ENCODE data around the gene ZSWIM6. TPM values are rescaled to one million over a fixed set of nuclear protein-coding genes. Genes with fewer than 3 reads are reported as not detected.

ZSWIM6 gene
- total RNA-seq, 1 donor from 2014 or later, result 20.4 TPM

- no peak for DNase-seq (ENCODE audit: extremely low read depth, low read depth, low spot score)
Measured at GRCh38 chr5:61525512-61526206, 193.6 kb downstream of the ZSWIM6 start.

DNA sequence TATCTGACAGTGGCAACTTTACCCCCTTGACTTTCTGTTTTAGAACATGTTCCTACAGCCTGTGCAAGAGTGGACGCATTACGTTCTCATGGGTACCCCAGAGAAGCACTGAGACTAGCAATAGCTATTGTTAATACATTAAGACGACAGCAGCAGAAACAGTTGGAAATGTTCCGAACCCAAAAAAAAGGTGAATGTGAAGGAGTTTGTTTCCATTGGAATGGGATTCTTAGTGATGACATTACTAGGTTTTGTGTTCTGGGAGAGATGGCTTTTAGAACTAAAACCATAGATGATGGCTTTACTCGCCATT, 194.1 kb downstream of the ZSWIM6 start:
- no peak for DNase-seq (ENCODE audit: extremely low read depth, low read depth, low spot score)

- DNase-seq (ENCODE audit: extremely low read depth, low read depth, low spot score), result no peak
Measured at GRCh38 chr5:61532983-61533382, 200.9 kb downstream of the ZSWIM6 start.

DNA sequence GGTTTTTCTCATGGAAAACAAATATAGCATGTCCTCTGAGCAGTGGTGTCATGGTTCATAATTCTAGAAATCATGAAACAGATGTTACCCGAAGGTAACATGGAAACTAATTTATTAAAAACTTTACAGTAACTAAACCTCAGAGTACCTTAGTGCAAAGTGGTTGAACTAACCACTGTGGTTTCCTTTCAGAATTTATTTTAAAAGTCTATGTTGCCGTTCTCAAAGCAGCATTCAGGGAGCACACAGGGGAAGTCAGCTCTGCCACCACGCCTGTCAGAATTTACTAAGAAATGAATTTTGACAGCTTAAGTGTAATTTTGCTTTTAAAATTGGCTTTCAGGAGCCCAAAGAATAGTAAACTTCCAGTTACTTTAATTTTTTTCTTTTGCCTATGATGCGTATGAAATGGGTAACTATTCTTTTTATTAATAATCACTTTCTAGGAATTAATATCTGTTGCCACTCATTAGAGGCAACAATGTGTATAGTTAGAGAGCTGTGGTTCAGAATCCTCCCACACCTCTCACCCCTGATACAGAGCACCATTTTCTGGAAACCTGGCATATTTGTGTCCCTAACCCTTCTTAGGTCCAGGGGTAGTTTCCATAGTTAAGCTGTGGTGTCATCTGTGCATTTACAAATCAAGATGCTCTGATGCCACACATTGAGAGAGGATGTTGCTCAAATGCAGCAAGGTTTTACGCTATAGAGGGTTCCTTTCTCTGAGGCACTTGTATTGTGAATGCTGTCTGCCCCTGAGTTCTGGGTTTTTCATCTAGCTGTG, 202.6 kb downstream of the ZSWIM6 start:
- DNase-seq (ENCODE audit: extremely low read depth, low read depth, low spot score), result no peak

DNA sequence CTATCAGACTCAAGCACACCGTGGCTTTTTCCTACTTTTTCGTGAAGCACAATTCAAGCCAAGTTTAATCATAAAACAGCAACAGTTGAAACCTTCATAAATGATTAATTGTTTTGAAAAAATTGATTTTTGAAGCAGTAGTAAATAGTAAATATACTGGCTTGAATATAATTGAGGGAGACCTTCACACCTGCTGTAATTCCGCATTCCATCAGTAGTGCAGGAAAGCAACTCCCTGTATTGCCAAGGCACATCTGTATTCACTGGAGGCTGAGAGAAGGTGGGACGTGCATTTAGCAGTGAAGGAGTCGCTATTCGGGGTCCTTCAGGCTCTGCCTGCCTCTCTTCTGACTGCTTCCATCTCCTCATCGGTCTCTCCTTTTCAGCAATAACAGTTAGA, 203.8 kb downstream of the ZSWIM6 start:
- no peak for DNase-seq (ENCODE audit: extremely low read depth, low read depth, low spot score)

DNA sequence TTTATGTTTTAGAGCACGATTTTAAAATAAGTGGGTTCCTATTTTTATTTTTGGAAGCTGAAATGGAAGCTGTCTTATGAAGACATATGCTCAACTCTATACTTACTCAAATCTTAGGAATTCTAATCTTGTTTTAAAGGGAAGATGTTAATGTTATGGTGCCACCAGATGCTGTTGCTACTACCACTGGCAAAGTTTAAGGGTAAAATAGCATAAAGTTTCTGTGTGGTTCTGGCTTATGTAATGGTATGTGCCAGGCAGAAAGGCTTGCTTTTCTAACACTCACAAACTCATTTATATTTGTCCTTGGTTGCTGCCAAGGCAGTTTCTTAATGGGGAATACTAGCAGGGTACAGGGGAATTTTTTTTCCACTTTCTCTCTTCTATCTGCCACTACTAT, 204.9 kb downstream of the ZSWIM6 start:
- no peak for DNase-seq (ENCODE audit: extremely low read depth, low read depth, low spot score)

- no peak for DNase-seq (ENCODE audit: extremely low read depth, low read depth, low spot score)
Measured at GRCh38 chr5:61538722-61539501, 206.9 kb downstream of the ZSWIM6 start.

DNA sequence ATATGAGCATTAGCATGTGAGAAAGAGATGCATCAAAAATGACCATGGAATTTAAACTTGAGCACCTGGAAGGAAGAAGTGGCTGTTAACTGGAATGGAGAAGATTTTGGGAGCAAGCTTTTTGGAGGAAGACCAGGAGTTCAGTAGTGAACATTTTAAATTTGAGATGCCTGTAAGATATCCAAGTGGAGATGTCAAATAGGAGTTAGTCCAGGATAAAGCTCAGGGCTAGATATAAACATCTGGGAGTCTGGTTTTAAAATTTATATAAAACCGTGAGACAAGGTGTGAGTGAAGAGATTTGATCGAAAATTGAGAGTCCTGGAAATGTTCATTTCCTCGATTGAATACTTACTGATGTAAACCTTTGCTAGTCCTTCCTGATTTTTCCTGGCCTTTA, 217.5 kb downstream of the ZSWIM6 start:
- DNase-seq (ENCODE audit: extremely low read depth, low read depth, low spot score), result no peak

DNA sequence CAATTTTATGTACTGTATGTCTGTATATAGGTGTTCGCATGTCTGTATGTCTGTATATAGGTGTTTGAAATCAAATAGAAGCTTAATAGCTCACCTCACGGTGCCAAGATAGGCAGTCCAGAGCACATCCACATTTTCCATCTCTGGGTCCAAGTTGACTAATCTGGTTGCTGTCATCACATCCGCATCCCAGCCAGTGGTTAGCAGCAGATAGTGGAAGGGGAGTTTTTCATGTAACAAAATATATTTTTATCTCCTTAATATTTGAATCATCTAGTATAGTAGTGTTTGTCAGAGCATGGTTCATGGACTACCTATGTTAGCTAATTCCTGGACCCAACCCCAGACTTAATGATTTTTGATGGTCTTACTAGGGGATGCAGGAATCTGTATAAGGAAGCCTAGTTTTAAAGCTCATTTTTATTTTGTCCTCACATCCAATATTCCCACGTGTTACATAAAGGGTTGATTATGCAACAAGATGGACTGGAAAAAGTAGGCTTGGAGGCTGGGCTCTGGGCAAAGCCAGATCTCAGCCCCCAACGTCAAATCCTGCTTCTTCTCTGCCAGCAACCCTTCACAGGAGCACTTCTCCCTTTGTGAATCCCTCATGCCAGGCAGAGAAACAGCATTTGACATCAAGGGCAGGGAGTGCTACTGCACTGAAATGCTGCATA, 219.7 kb downstream of the ZSWIM6 start:
- no peak for DNase-seq (ENCODE audit: extremely low read depth, low read depth, low spot score)

DNA sequence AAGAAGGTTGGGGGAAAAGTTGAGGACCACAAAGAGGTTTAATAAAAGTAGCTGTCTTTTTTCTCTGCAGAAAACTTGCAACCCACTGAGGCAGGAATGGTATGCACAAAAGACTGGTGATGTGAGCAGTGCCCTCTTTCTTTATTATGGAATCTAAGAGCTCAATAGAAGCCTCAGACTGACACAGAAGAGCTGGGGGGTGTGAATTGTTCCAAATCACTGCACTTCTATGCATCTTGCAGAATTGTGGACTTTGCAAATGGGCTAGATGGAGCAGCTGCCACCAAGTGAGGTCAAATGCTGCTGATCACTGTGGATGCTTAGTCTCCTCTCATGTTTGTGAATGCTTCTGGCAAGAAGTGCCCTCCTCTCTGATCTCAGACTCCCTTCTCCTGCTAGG, 227.1 kb downstream of the ZSWIM6 start:
- DNase-seq (ENCODE audit: extremely low read depth, low read depth, low spot score), result no peak

- DNase-seq (ENCODE audit: extremely low read depth, low read depth, low spot score), result no peak
Measured at GRCh38 chr5:61559722-61560121, 227.7 kb downstream of the ZSWIM6 start.

GRCh38 chr5:61563401-61563800, 231.3 kb downstream of the ZSWIM6 start:
- DNase-seq (ENCODE audit: extremely low read depth, low read depth, low spot score), result no peak

DNA sequence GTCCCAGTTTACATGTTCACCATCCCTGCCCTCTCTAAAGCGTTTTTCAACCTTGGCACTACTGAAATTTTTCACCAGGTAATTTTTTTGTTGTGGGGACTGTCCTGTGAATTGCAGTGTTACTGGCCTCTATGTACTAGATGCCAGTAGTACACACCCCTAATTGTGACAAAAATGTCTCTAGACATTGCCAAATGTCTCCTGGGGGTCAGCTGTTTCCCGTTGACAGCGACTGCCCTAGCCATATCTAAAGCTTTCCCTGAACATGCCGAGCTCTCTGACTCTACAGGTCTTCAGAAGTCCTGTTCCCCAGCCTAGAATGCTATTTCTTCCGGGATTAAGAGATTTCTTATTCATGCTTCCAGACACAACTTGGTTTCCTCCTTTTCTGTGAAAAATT, 235.3 kb downstream of the ZSWIM6 start:
- DNase-seq (ENCODE audit: extremely low read depth, low read depth, low spot score), result no peak

DNA sequence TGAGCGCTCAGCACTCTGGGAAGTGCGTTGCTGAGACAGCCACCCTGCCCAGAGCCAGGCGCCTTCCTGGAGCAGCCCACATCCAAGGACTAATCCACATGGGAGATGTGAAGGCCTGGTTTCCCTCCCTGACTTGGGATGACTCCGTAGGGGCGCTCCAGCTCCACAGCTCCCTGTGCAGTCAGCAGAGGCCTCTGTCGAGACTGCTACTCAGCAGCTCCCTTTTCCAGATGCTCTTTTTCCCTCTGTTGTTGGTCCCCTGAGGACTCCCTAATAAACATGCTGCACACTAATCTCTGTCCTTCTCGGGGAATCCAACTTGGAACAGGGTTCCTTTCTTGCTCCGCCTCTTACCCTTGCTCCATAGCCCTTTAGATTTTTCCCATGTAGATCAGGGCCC, 237.3 kb downstream of the ZSWIM6 start:
- DNase-seq (ENCODE audit: extremely low read depth, low read depth, low spot score), result no peak

DNA sequence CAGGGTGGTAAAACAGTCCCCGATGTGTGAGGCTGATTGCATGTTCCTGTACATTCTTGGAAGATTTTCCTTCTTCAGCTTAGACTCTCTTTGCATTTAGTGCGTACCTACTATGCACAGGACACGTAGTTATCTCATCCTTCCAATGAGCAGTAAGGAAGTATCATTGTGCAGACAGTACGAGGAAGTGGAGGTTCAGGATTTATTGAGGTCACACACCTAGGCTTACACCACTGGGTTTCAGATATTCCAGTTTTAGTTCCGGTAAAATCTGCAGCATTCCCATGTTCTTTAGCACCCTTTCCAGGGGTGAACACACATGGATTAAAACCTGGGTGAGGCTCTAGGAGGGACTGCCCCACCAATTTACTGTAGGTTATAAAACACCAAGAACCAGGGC, 238.7 kb downstream of the ZSWIM6 start:
- DNase-seq (ENCODE audit: extremely low read depth, low read depth, low spot score), result no peak

DNA sequence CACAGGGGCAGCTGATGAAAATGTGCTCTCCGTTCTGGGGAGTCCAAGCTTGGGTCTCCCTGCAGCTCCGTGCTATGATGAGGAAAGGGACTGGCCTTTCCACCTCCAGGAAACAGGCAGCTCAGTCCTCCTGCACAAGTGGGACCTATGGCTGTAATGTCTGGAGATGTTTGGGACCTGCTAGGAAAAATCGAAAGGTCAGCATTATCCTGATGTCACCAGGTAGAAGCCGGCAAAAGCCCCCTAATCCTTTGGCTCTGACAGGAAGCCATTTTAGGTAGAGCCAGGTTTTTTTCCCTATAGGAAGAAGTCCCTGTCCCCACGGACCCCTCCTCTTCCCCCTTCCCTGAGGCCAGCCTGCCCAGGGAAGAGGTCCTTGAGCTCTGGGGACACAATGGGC, 240.9 kb downstream of the ZSWIM6 start:
- DNase-seq (ENCODE audit: extremely low read depth, low read depth, low spot score), result no peak

DNA sequence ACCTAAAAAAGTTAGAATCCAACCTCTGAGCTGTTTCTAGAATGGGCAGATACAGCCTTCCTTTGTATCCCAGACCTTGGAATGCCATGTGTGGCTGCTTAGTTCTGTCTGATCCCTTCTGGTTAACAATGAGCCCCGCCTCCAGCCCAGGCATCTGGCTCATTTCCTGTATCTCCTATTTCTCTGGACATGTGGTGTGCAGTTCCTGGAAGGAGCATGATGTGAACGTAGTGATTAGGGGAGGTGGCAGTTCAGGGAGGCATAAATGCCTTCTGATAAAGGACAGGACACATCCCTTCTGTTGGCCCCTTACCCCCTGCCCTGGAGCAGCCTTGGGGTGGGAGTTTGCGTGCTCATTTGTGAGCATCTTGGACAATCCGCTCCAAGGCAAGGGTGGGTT, 243.0 kb downstream of the ZSWIM6 start:
- no peak for DNase-seq (ENCODE audit: extremely low read depth, low read depth, low spot score)

DNA sequence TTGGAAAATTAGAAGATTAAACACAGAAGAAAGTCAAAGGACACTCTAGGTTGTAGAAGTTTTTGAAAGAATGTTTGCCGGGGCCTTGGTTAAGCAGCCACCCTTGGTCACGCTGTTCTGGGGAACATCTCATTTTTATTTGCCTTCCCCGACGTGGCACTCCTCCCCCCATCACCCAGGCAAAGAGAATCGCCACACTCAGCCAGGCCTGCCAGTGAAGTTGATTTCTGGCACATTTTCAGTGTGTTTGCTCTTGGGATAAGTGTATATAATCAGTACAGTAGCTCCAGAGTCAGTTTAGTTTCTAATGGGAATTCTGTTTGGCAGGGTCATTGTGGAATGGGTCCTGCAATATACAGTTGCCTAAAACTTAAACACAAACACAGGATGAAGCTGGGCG, 243.5 kb downstream of the ZSWIM6 start:
- DNase-seq (ENCODE audit: extremely low read depth, low read depth, low spot score), result no peak

DNA sequence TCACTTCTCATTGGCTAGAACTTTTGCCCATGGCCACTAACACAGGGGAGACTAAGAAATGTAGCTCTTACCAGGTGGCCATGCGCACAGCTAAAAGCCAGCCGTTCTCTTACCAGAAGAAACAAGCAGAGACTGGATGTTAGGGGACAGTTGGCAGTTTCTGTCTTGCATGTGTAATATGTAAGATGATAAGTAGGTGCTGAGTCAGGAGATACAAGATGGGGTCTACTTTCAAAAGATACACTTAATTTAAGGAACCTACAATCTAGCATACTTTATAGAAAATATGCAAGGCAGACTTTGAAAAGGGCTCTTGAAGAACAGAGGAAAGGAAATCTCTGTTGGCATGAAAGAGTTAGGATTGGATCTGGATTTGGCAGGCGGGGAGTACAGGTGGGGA, 244.5 kb downstream of the ZSWIM6 start:
- DNase-seq (ENCODE audit: extremely low read depth, low read depth, low spot score), result no peak

GRCh38 chr5:61578858-61579503, 246.9 kb downstream of the ZSWIM6 start:
- DNase-seq (ENCODE audit: extremely low read depth, low read depth, low spot score), result no peak
